ENCODE measurements around the gene CADPS. TPM values are rescaled to one million over a fixed set of nuclear protein-coding genes. Genes with fewer than 3 reads are reported as not detected.

CADPS gene
- total and polyA plus RNA-seq, 5 donors from 2014 or later: not detected

- no peaks in the 10 kb centered on the region for H3K4me1 Mint-ChIP-seq
- no peaks in the 10 kb centered on the region for H3K27me3 Mint-ChIP-seq
- no peaks in the 10 kb centered on the region for H3K9me3 ChIP-seq (ENCODE audit: control insufficient read depth in 2 of 2, low read length in 2 of 2)
- DNase-seq (no peak), ATAC-seq (ENCODE audit: low read depth in 2 of 2) (no peak)
- no peak overlapping the region for H3K27ac ChIP-seq (ENCODE audit: insufficient read depth, low read length, poor library complexity, severe bottlenecking)
- no peaks in the 10 kb centered on the region for H3K9me3 Mint-ChIP-seq
- H3K36me3 ChIP-seq (ENCODE audit: control insufficient read depth, insufficient read depth, low read length): no peaks in the 10 kb centered on the region
- H3K4me3 Mint-ChIP-seq: no peak overlapping the region
- no peaks in the 10 kb centered on the region for H3K4me1 ChIP-seq (ENCODE audit: control insufficient read depth, insufficient read depth, low read length, poor library complexity, severe bottlenecking)
- no peaks in the 10 kb centered on the region for H3K27me3 ChIP-seq (ENCODE audit: control insufficient read depth, insufficient read depth, low read length)
- no peak overlapping the region for H3K4me3 ChIP-seq (ENCODE audit: low read depth, low read length)
- no peak overlapping the region for H3K27ac Mint-ChIP-seq
- no peaks in the 10 kb centered on the region for H3K36me3 Mint-ChIP-seq
Observed at GRCh38 chr3:62546266-62546665, 328.9 kb downstream of the CADPS start.

- H3K4me1 Mint-ChIP-seq: no peaks in the 10 kb centered on the region
- no peak overlapping the region for H3K27ac ChIP-seq (ENCODE audit: insufficient read depth, low read length, poor library complexity, severe bottlenecking)
- H3K27me3 ChIP-seq (ENCODE audit: control insufficient read depth, insufficient read depth, low read length): no peaks in the 10 kb centered on the region
- no peak for ATAC-seq (ENCODE audit: low read depth in 2 of 2)
- H3K9me3 Mint-ChIP-seq: no peaks in the 10 kb centered on the region
- no peak overlapping the region for H3K4me3 ChIP-seq (ENCODE audit: low read depth, low read length)
- no peak overlapping the region for H3K27ac Mint-ChIP-seq
- H3K27me3 Mint-ChIP-seq: no peaks in the 10 kb centered on the region
- H3K36me3 Mint-ChIP-seq: no peaks in the 10 kb centered on the region
- no peaks in the 10 kb centered on the region for H3K9me3 ChIP-seq (ENCODE audit: control insufficient read depth in 2 of 2, low read length in 2 of 2)
- DNase-seq: no peak
- no peaks in the 10 kb centered on the region for H3K4me1 ChIP-seq (ENCODE audit: control insufficient read depth, insufficient read depth, low read length, poor library complexity, severe bottlenecking)
- H3K36me3 ChIP-seq (ENCODE audit: control insufficient read depth, insufficient read depth, low read length): no peaks in the 10 kb centered on the region
- H3K4me3 Mint-ChIP-seq: no peak overlapping the region
Observed at GRCh38 chr3:62542185-62542584, 333.0 kb downstream of the CADPS start.

GRCh38 chr3:62539762-62540161, 335.5 kb downstream of the CADPS start:
- Histone ChIP-seq H3K9me3 (ENCODE audit: control insufficient read depth in 2 of 2, low read length in 2 of 2) (no peaks in the 10 kb centered on the region), H3K36me3 (ENCODE audit: control insufficient read depth, insufficient read depth, low read length) (no peaks in the 10 kb centered on the region), H3K4me1 (ENCODE audit: control insufficient read depth, insufficient read depth, low read length, poor library complexity, severe bottlenecking) (no peaks in the 10 kb centered on the region), H3K27me3 (ENCODE audit: control insufficient read depth, insufficient read depth, low read length) (no peaks in the 10 kb centered on the region), H3K4me3 (ENCODE audit: low read depth, low read length) (no peak overlapping the region), H3K27ac (ENCODE audit: insufficient read depth, low read length, poor library complexity, severe bottlenecking) (no peak overlapping the region)
- H3K9me3 Mint-ChIP-seq: no peaks in the 10 kb centered on the region
- ATAC-seq (ENCODE audit: low read depth in 2 of 2) (no peak), DNase-seq (no peak)
- no peak overlapping the region for H3K4me3 Mint-ChIP-seq
- no peak overlapping the region for H3K27ac Mint-ChIP-seq
- no peaks in the 10 kb centered on the region for H3K4me1 Mint-ChIP-seq
- H3K27me3 Mint-ChIP-seq: no peaks in the 10 kb centered on the region
- no peaks in the 10 kb centered on the region for H3K36me3 Mint-ChIP-seq

- no peaks in the 10 kb centered on the region for H3K36me3 ChIP-seq (ENCODE audit: control insufficient read depth, insufficient read depth, low read length)
- no peak overlapping the region for H3K27ac Mint-ChIP-seq
- H3K27me3 Mint-ChIP-seq: no peaks in the 10 kb centered on the region
- H3K4me1 Mint-ChIP-seq: no peaks in the 10 kb centered on the region
- no peaks in the 10 kb centered on the region for H3K4me1 ChIP-seq (ENCODE audit: control insufficient read depth, insufficient read depth, low read length, poor library complexity, severe bottlenecking)
- ATAC-seq (ENCODE audit: low read depth in 2 of 2) (no peak), DNase-seq (no peak)
- H3K27me3 ChIP-seq (ENCODE audit: control insufficient read depth, insufficient read depth, low read length): no peaks in the 10 kb centered on the region
- H3K36me3 Mint-ChIP-seq: no peaks in the 10 kb centered on the region
- H3K9me3 Mint-ChIP-seq: no peaks in the 10 kb centered on the region
- H3K4me3 Mint-ChIP-seq: no peak overlapping the region
- H3K4me3 ChIP-seq (ENCODE audit: low read depth, low read length): no peak overlapping the region
- no peaks in the 10 kb centered on the region for H3K9me3 ChIP-seq (ENCODE audit: control insufficient read depth in 2 of 2, low read length in 2 of 2)
- H3K27ac ChIP-seq (ENCODE audit: insufficient read depth, low read length, poor library complexity, severe bottlenecking): no peak overlapping the region
Observed at GRCh38 chr3:62538691-62539356, 336.4 kb downstream of the CADPS start.

GRCh38 chr3:62534326-62534725, 340.9 kb downstream of the CADPS start:
- H3K27me3 Mint-ChIP-seq: no peaks in the 10 kb centered on the region

GRCh38 chr3:62532796-62533195, 342.4 kb downstream of the CADPS start:
- H3K4me3 ChIP-seq (ENCODE audit: low read depth, low read length): no peak overlapping the region
- no peaks in the 10 kb centered on the region for H3K4me1 ChIP-seq (ENCODE audit: control insufficient read depth, insufficient read depth, low read length, poor library complexity, severe bottlenecking)
- ATAC-seq (ENCODE audit: low read depth in 2 of 2): no peak
- no peaks in the 10 kb centered on the region for H3K4me1 Mint-ChIP-seq
- no peak overlapping the region for H3K4me3 Mint-ChIP-seq
- H3K27me3 Mint-ChIP-seq: no peaks in the 10 kb centered on the region
- H3K27me3 ChIP-seq (ENCODE audit: control insufficient read depth, insufficient read depth, low read length): no peaks in the 10 kb centered on the region
- no peak overlapping the region for H3K27ac ChIP-seq (ENCODE audit: insufficient read depth, low read length, poor library complexity, severe bottlenecking)
- DNase-seq: no peak
- no peaks in the 10 kb centered on the region for H3K9me3 ChIP-seq (ENCODE audit: control insufficient read depth in 2 of 2, low read length in 2 of 2)
- no peaks in the 10 kb centered on the region for H3K36me3 ChIP-seq (ENCODE audit: control insufficient read depth, insufficient read depth, low read length)
- H3K36me3 Mint-ChIP-seq: no peaks in the 10 kb centered on the region
- peaks cover 0 to 5% (median 0%) of the 10 kb centered on the region in 7 donors for H3K9me3 Mint-ChIP-seq
- no peak overlapping the region for H3K27ac Mint-ChIP-seq

More at GRCh38 chr3:62534326-62534725, 340.9 kb downstream of the CADPS start:
- no peak overlapping the region for H3K27ac ChIP-seq (ENCODE audit: insufficient read depth, low read length, poor library complexity, severe bottlenecking)
- no peak overlapping the region for H3K4me3 Mint-ChIP-seq
- no peaks in the 10 kb centered on the region for H3K9me3 ChIP-seq (ENCODE audit: control insufficient read depth in 2 of 2, low read length in 2 of 2)
- no peak for ATAC-seq (ENCODE audit: low read depth in 2 of 2)
- no peaks in the 10 kb centered on the region for H3K4me1 ChIP-seq (ENCODE audit: control insufficient read depth, insufficient read depth, low read length, poor library complexity, severe bottlenecking)
- no peak overlapping the region for H3K4me3 ChIP-seq (ENCODE audit: low read depth, low read length)
- no peaks in the 10 kb centered on the region for H3K4me1 Mint-ChIP-seq
- DNase-seq: no peak
- H3K27ac Mint-ChIP-seq: no peak overlapping the region
- no peaks in the 10 kb centered on the region for H3K36me3 Mint-ChIP-seq
- no peaks in the 10 kb centered on the region for H3K27me3 ChIP-seq (ENCODE audit: control insufficient read depth, insufficient read depth, low read length)
- H3K36me3 ChIP-seq (ENCODE audit: control insufficient read depth, insufficient read depth, low read length): no peaks in the 10 kb centered on the region
- H3K9me3 Mint-ChIP-seq: peaks cover 0 to 4% (median 0%) of the 10 kb centered on the region in 7 donors

GRCh38 chr3:62531981-62532380, 343.2 kb downstream of the CADPS start:
- H3K27ac ChIP-seq (ENCODE audit: insufficient read depth, low read length, poor library complexity, severe bottlenecking): no peak overlapping the region
- H3K4me1 ChIP-seq (ENCODE audit: control insufficient read depth, insufficient read depth, low read length, poor library complexity, severe bottlenecking): no peaks in the 10 kb centered on the region
- no peaks in the 10 kb centered on the region for H3K27me3 Mint-ChIP-seq
- peaks cover 0 to 5% (median 0%) of the 10 kb centered on the region in 7 donors for H3K9me3 Mint-ChIP-seq
- H3K27ac Mint-ChIP-seq: no peak overlapping the region
- H3K27me3 ChIP-seq (ENCODE audit: control insufficient read depth, insufficient read depth, low read length): no peaks in the 10 kb centered on the region
- no peak overlapping the region for H3K4me3 Mint-ChIP-seq
- DNase-seq (no peak), ATAC-seq (ENCODE audit: low read depth in 2 of 2) (no peak)
- no peaks in the 10 kb centered on the region for H3K9me3 ChIP-seq (ENCODE audit: control insufficient read depth in 2 of 2, low read length in 2 of 2)
- H3K36me3 Mint-ChIP-seq: no peaks in the 10 kb centered on the region
- H3K4me3 ChIP-seq (ENCODE audit: low read depth, low read length): no peak overlapping the region
- H3K4me1 Mint-ChIP-seq: no peaks in the 10 kb centered on the region
- no peaks in the 10 kb centered on the region for H3K36me3 ChIP-seq (ENCODE audit: control insufficient read depth, insufficient read depth, low read length)

GRCh38 chr3:62531493-62531892, 343.7 kb downstream of the CADPS start:
- ATAC-seq (ENCODE audit: low read depth in 2 of 2) (no peak), DNase-seq (no peak)
- Histone ChIP-seq H3K4me1 (ENCODE audit: control insufficient read depth, insufficient read depth, low read length, poor library complexity, severe bottlenecking) (no peaks in the 10 kb centered on the region), H3K27me3 (ENCODE audit: control insufficient read depth, insufficient read depth, low read length) (no peaks in the 10 kb centered on the region), H3K36me3 (ENCODE audit: control insufficient read depth, insufficient read depth, low read length) (no peaks in the 10 kb centered on the region), H3K9me3 (ENCODE audit: control insufficient read depth in 2 of 2, low read length in 2 of 2) (no peaks in the 10 kb centered on the region), H3K4me3 (ENCODE audit: low read depth, low read length) (no peak overlapping the region), H3K27ac (ENCODE audit: insufficient read depth, low read length, poor library complexity, severe bottlenecking) (no peak overlapping the region)
- H3K9me3 Mint-ChIP-seq: peaks cover 0 to 5% (median 0%) of the 10 kb centered on the region in 7 donors
- H3K27ac Mint-ChIP-seq: no peak overlapping the region
- no peak overlapping the region for H3K4me3 Mint-ChIP-seq
- H3K36me3 Mint-ChIP-seq: no peaks in the 10 kb centered on the region
- H3K4me1 Mint-ChIP-seq: no peaks in the 10 kb centered on the region
- no peaks in the 10 kb centered on the region for H3K27me3 Mint-ChIP-seq

Measured in CD4-positive, CD25-positive, alpha-beta regulatory T cell (primary cell).